ENCODE results near the gene HADH.
"Not testable (repeated sequence)": the region's sequence is repeated elsewhere in the genome, so short reads cannot be mapped to it uniquely, and the experiment has no call there.

HADH gene

DNA sequence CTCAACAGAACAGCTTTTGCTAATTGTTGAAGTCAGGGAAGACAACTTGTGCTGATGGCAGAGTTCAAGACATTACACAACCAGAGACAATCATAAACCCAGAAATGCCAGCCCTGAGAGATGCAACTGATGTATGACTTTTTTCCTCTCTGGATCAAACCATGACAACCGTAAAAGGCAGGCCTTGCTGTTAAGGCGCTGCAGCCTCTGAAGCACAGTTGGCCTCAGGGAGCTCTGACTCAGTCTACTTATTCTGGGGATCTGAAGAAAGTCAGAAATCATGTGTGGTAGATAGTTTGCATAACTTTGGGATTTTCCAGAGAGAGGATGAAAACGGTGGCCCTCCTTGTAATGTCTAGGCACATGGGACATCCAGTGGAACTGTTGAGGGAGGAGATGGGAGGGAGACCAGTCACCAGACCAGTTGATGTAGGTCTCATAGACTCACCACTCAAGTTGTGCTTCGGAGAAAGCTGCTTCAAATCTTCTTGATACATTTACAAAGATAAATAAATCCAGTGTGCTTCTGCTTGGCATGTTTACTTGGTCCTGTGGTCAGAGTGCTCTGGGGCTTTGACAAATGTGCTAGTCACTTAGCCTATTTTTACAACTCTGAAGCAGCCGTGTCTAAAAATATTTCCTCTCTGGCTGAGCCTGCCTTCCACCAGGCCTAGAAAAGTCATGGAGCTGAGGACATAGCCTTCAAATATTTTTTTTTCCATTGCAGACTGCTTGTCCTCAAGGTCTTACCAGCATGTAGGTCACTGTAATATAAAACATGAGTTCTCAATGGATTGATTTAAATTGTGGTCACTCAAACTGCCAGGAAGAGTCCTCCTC is 7.5 kb downstream of the HADH start:
- peak; percentile 76 for DNase-seq (ENCODE audit: low read depth)

DNA sequence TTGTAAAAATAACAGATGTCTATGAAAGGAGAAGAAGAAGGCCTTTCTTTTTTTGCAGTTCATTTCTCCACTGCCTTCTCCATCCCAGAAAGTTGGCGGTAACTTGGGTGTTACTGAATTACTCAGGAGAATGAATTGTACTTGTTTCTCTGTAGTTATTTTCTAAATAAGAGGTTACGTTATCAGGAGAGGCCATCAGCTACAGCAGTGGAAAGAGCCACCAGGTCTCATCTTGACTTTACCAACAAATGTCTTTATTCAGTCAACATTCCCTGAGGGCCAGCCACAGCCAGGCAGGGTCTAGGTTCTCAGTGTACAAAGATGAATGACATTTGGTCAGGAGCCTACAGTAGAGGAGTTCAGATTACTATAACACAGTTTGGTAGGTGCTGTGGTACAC is 8.1 kb downstream of the HADH start:
- DNase-seq (ENCODE audit: low read depth) = no peak

GRCh38 chr4:107999932-108000539 is 10.3 kb downstream of the HADH start:
- DNase-seq (ENCODE audit: low read depth) = no peak

DNA sequence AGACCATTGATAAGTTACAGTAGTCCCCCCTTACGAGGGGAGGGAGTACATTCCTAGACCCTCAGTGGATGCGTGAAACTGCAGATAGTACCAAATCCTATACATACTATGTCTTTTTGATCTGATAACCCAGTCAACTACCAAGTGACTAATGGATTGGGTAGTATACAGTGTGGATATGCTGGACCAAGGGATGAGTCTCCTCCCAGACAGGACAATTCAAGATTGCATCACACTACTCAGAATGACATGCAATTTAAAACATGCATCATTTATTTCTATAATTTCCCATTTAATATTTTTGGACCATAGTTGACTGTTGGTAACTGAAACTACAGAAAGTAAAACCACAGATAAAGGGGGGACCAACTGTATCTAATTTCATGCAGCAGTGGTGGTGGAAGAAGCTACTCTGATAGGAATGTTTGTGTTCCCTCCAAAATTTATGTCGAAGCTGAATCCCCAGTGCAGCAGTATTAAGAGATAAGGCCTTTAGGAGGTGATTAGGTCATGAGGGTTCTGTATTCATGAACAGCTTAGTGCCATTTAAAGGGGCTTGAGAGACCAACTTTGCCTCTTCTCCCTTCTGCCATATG is 11.9 kb downstream of the HADH start:
- DNase-seq (ENCODE audit: low read depth) = no peak

- DNase-seq (ENCODE audit: low read depth) = no peak
Measured at GRCh38 chr4:108003982-108004515, 14.4 kb downstream of the HADH start.

GRCh38 chr4:108004646-108005045 is 15.0 kb downstream of the HADH start:
- DNase-seq (ENCODE audit: low read depth) = no peak

DNA sequence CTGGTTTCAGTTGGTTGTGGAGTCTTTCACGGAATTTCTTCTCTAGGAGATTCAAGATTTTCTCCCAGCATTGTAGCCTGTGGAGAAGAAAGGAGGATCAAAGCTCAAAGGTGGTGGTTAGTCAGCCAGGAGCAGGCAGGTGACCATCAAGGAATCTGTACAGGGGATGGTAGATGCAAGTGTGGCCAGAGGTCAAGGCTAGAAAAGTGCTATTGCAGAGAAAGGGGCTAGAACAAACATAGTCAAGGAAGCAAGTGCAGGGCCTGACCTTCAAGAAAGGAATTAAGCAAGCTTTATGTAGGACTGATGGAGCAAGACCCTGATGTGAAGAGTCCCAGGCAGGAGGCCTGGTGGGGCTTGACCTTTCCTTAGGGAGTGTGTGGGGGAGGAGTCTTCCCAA is 16.1 kb downstream of the HADH start:
- no peak for DNase-seq (ENCODE audit: low read depth)

- no peak for DNase-seq (ENCODE audit: low read depth)
Measured at GRCh38 chr4:108006361-108006760, 16.7 kb downstream of the HADH start.

- DNase-seq (ENCODE audit: low read depth) = no peak
Measured at GRCh38 chr4:108007984-108008383, 18.3 kb downstream of the HADH start.

- DNase-seq (ENCODE audit: low read depth) = peak; percentile 42
Measured at GRCh38 chr4:108008721-108009120, 19.0 kb downstream of the HADH start.

DNA sequence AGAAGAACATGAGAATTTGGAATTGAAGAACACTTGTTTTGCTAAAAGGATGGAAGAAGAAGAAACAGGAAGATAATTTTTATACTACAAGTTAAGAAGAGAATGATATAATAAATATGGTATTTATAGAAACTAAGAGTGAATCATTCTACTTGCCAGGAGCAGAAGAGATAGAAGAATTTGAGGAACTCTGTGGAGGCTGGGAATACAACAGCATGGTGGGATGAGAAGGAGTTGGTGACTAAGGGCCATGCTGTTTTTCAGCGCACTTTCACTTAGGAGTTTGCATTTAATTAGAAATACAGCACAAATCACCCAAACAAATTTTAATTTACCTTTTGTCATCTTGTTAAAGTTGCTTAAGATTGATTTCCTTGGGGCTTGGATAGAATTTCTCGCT is 20.5 kb downstream of the HADH start:
- no peak for DNase-seq (ENCODE audit: low read depth)

GRCh38 chr4:108012382-108012781 is 22.7 kb downstream of the HADH start:
- DNase-seq (ENCODE audit: low read depth) = not testable (repeated sequence)

DNA sequence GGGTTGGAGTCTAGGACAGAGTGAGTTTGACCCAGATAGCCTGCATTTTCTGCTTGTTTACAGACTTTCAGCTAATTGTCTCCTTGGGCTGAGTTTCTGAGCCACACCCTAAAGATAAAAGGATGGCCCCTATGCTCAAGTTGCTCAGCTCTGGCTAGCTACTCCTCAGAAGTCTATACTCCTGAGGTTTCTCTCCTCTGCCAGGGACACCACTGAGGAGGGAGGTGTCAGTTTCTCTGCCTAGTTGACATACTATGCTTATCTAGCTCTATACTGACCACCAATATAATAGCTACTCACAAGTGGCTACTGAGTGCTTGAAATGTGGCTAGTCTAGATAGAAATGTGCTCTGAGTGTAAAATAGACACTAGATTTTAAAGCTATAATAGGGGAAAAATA is 23.6 kb downstream of the HADH start:
- DNase-seq (ENCODE audit: low read depth) = no peak

GRCh38 chr4:108013955-108014354 is 24.3 kb downstream of the HADH start:
- DNase-seq (ENCODE audit: low read depth) = no peak

- DNase-seq (ENCODE audit: low read depth) = peak; percentile 67
Measured at GRCh38 chr4:108018040-108018883, 28.6 kb downstream of the HADH start.

GRCh38 chr4:108018884-108019187 is 29.1 kb downstream of the HADH start:
- no peak for DNase-seq (ENCODE audit: low read depth)

DNA sequence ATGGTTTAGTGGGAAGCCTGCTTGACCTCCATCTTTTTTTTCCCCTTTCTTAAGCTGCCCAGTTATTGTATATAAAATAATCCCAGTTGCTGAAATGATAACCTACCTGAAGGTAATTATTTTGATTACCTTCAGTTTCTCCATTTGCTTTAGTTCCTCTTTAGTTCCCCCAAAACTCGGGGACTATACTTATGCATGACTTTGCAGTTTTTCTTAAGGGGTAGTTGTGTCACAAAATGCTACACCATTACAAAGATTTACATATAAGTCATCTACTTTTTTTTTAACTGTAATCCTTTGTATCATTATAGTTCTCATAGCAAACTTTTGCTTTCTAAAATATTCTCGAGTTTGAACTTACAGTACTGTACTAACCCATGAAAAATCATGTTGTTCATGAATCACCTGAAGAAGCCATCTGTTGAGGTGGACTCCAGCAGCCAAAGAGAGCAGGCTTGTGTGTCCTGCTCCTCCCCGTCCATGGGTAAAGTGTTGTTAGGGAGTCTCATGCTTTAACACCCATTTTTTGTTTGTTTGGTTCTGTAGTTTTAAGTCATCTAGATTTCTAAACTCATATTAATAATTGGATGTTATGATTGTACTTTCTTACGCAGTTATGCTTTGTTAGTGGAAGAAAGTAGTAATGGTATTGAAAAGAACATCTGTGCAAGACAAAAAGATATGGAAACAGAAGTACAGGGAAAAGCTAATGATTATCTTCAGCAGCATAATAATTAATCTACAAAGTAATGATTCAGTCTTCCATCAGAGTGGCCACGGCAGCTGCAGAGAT is 34.6 kb downstream of the HADH start:
- DNase-seq (ENCODE audit: low read depth) = no peak

GRCh38 chr4:108024878-108025165 is 35.1 kb downstream of the HADH start:
- no peak for DNase-seq (ENCODE audit: low read depth)

- DNase-seq (ENCODE audit: low read depth) = no peak
Measured at GRCh38 chr4:108029016-108029720, 39.5 kb downstream of the HADH start.

DNA sequence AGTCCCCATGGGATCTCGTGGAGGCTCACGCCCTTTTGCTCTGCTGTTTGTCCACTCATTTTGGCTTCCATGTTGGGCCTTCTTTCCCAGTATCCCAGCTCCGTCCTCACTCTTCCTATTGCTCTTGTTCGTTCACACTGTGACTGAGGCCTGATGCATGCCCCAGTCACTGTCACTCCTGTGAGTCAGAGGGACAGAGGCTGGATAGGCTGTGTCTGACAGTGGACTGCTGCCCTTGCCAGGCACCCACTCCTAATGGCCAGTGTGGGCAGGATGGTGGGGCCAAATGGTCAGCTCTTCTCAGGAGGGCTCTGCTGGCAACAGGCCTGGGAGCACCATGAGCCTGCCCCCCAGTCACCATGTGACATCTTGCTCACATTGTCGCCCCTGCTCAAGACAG is 40.0 kb downstream of the HADH start:
- peak; percentile 30 for DNase-seq (ENCODE audit: low read depth)

GRCh38 chr4:108030332-108030731 is 40.6 kb downstream of the HADH start:
- peak; percentile 49 for DNase-seq (ENCODE audit: low read depth)
